IMR-90 (cell line): Measurements from ENCODE around the gene NXF1. TPM values are rescaled to one million over a fixed set of nuclear protein-coding genes. Genes with fewer than 3 reads are reported as not detected.

Experiments
- ATAC-seq: fragments of 200-7000 bp; cut with Tn5 transposase; 2 replicates; pipeline ENCODE4 v1.9.1; 2020; ENCODE audit warnings: low read depth, mild to moderate bottlenecking, moderate library complexity
- BruUV-seq: library from RNA; stranded (reverse); fragments of 400-500 nt; replicated peaks from 2 replicates; lab custom pipeline; 2021; lab: Mats Ljungman, UMichigan
- CTCF ChIA-PET: fragments of 300-600 bp; formaldehyde crosslinking; extraction: SDS; loops from one replicate; lab custom pipeline; 2021; ENCODE audit warnings: antibody characterized with exemption; lab: Yijun Ruan, JAX
- POLR2A ChIA-PET: fragments of 300-600 bp; sonication (Branson Sonifier 250); formaldehyde crosslinking; loops from one replicate; lab custom pipeline; 2022; ENCODE audit warnings: antibody characterized with exemption; ENCODE audit not compliant: unreplicated experiment; lab: Charles Lee
- DNase-seq: peaks from one replicate; pipeline ENCODE4 v3.0.0; 2013
- H2AFZ ChIP-seq: replicated peaks from 2 replicates; pipeline ENCODE3; 2013; ENCODE audit warnings: low read length, mild to moderate bottlenecking; ENCODE audit not compliant: poor library complexity
- H2AK5ac ChIP-seq: 2 replicates; pipeline ENCODE4 v1.6.1; 2013; ENCODE audit warnings: low read depth, low read length, inconsistent platforms
- H2AK9ac ChIP-seq: replicated peaks from 2 replicates; pipeline ENCODE3; 2013; ENCODE audit warnings: mild to moderate bottlenecking, low read depth, low read length, moderate library complexity; ENCODE audit not compliant: poor library complexity
- H2BK120ac ChIP-seq: 2 replicates; pipeline ENCODE4 v1.6.1; 2013; ENCODE audit warnings: low read depth, low read length, inconsistent platforms
- H2BK15ac ChIP-seq: 3 replicates; pipeline ENCODE4 v1.6.1; 2013; ENCODE audit warnings: low read depth, low read length, inconsistent platforms
- H2BK20ac ChIP-seq: 2 replicates; pipeline ENCODE4 v1.6.1; 2013; ENCODE audit warnings: low read depth, mild to moderate bottlenecking, inconsistent platforms, low read length, moderate library complexity
- H2BK5ac ChIP-seq: 2 replicates; pipeline ENCODE4 v1.6.1; 2013; ENCODE audit warnings: mild to moderate bottlenecking, low read depth, low read length, inconsistent platforms; ENCODE audit not compliant: poor library complexity, severe bottlenecking
- H3K14ac ChIP-seq: replicated peaks from 2 replicates; pipeline ENCODE4 v1.6.1; 2013; ENCODE audit warnings: low read depth, low read length, inconsistent platforms
- H3K18ac ChIP-seq: 2 replicates; pipeline ENCODE4 v1.6.1; 2013; ENCODE audit warnings: low read depth, low read length, control low read depth
- H3K23ac ChIP-seq: 2 replicates; pipeline ENCODE4 v1.6.1; 2013; ENCODE audit warnings: low read depth, low read length, inconsistent platforms
- H3K27ac ChIP-seq: 2 replicates; pipeline ENCODE4 v1.5.1; 2013; ENCODE audit warnings: mild to moderate bottlenecking, control low read depth, low read length; ENCODE audit not compliant: insufficient read depth
- H3K27me3 ChIP-seq: 2 replicates; pipeline ENCODE4 v1.6.1; 2013; ENCODE audit warnings: low read length; ENCODE audit not compliant: control insufficient read depth, insufficient read depth
- H3K36me3 ChIP-seq: 2 replicates; pipeline ENCODE4 v1.6.1; 2013; ENCODE audit warnings: low read length, mixed read lengths; ENCODE audit not compliant: control insufficient read depth, insufficient read depth
- H3K4ac ChIP-seq: 2 replicates; pipeline ENCODE4 v1.6.1; 2013; ENCODE audit warnings: low read depth, low read length, inconsistent platforms
- H3K4me1 ChIP-seq: 2 replicates; pipeline ENCODE4 v1.6.1; 2013; ENCODE audit warnings: low read length, mixed read lengths; ENCODE audit not compliant: control insufficient read depth, insufficient read depth
- H3K4me2 ChIP-seq: 2 replicates; pipeline ENCODE4 v1.6.1; 2013; ENCODE audit warnings: low read depth, mild to moderate bottlenecking, control low read depth, low read length, moderate library complexity
- H3K4me3 ChIP-seq: 2 replicates; pipeline ENCODE4 v1.5.1; 2013; ENCODE audit warnings: low read depth, mild to moderate bottlenecking, control low read depth, low read length, moderate library complexity; ENCODE audit not compliant: insufficient read depth
- H3K56ac ChIP-seq: 2 replicates; pipeline ENCODE4 v1.6.1; 2013; ENCODE audit warnings: low read length, inconsistent platforms; ENCODE audit not compliant: insufficient read depth; ENCODE audit errors: extremely low read depth
- H3K79me1 ChIP-seq, 2 experiments: 2 replicates each; pipeline ENCODE4 v1.6.1; 2013; ENCODE audit warnings: low read length in 2 of 2, inconsistent platforms in 1 of 2, low read depth in 1 of 2
- H3K9ac ChIP-seq: 2 replicates; pipeline ENCODE4 v1.6.1; 2013; ENCODE audit warnings: low read depth, low read length, control low read depth
- H3K9me1 ChIP-seq: 2 replicates; pipeline ENCODE4 v1.6.1; 2013; ENCODE audit warnings: low read length, inconsistent platforms; ENCODE audit not compliant: insufficient read depth
- H3K9me3 ChIP-seq: 2 replicates; pipeline ENCODE4 v1.6.1; 2013; ENCODE audit warnings: low read length; ENCODE audit not compliant: control insufficient read depth, insufficient read depth
- H4K20me1 ChIP-seq: 2 replicates; pipeline ENCODE4 v1.6.1; 2013; ENCODE audit warnings: low read length, inconsistent platforms; ENCODE audit not compliant: insufficient read depth
- H4K5ac ChIP-seq: 2 replicates; pipeline ENCODE4 v1.6.1; 2013; ENCODE audit warnings: mild to moderate bottlenecking, low read depth, low read length, control low read depth
- H4K8ac ChIP-seq, 2 experiments: 2 replicates each; pipeline ENCODE4 v1.6.1; 2013; ENCODE audit warnings: low read depth in 2 of 2, low read length in 2 of 2, control low read depth in 1 of 2, inconsistent platforms in 1 of 2
- H4K91ac ChIP-seq: 2 replicates; pipeline ENCODE4 v1.6.1; 2013; ENCODE audit warnings: low read depth, low read length, inconsistent platforms; ENCODE audit not compliant: insufficient read depth
- MAZ ChIP-seq: IDR thresholded peaks from 2 replicates; pipeline ENCODE4 v1.6.1; 2012; ENCODE audit warnings: low read depth, mild to moderate bottlenecking, low read length, improper control_type of control experiment, moderate library complexity, borderline replicate concordance
- WGBS, 2 experiments: methylation state at CpG; one replicate each; pipeline versions ENCODE4 v1.1.5 to v1.1.7; 2013; ENCODE audit warnings: missing lambda C conversion rate in 2 of 2; ENCODE audit not compliant: insufficient read length in 1 of 2; ENCODE audit errors: extremely low coverage in 2 of 2; 5-methylcytosine and 5-hydroxymethylcytosine counted together
- dilution Hi-C: fragments of 300-500 bp; cut with HindIII; formaldehyde crosslinking; loops from one replicate; pipeline ENCODE4 v1.14.3; 2018; ENCODE audit warnings: low sequenced_read_pairs; ENCODE audit not compliant: unreplicated experiment
- in situ Hi-C: fragments of 300-500 bp; cut with MboI; formaldehyde crosslinking; loops from 3 replicates; pipeline ENCODE4 v1.14.3; 2019; ENCODE audit warnings: low sequenced_read_pairs, inconsistent platforms, mixed read lengths
- intact Hi-C: fragments of 100-400 bp; cut with micrococcal nuclease; formaldehyde crosslinking; loops from 2 replicates; pipeline ENCODE4 v1.10.0; 2022
- polyA plus RNA-seq, 3 experiments: library from polyadenylated mRNA; depleted of rRNA; stranded (reverse); fragments of >200 nt; gene quantifications; 2 replicates each; pipeline ENCODE4 v1.2.3, GENCODE V29; 2012; ENCODE audit warnings: low replicate concordance in 1 of 3
- total RNA-seq: library from RNA; depleted of rRNA; stranded (reverse); fragments of >200 nt; gene quantifications from 2 replicates; pipeline ENCODE4 v1.2.3, GENCODE V29; 2012
- TF ChIP-seq, protein P1 (sequence below): fragments of 150-350 bp; IDR thresholded peaks from 2 replicates; pipeline ENCODE4 v1.6.1; 2017; ENCODE audit warnings: mild to moderate bottlenecking, antibody characterized with exemption, low read length, low read depth

The NXF1 gene
- total and polyA plus RNA-seq, 2 of the 4 experiments (the other 2 are of a cell fraction) = 26.3 to 97.4 TPM

DNA sequence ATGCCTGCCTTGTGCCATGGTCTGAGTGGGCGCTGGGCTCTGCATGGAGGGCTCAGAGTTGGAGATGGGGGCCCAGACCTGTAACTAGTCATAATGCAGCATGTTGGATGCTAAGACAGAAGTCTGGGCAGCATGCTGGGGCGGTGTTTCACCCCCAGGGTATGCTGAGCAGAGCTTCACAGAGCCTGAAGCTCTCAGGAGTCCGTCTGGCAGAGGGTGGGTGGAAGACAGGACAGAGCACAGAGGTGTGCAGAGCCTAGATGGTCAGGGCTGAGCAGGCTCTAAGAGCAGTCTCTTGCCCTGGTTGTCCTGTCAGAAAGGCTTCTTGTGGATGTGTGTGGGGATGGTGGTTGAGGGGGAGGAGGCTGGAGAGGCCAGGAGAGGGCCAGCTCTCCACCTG, 26.8 kb downstream of the NXF1 start:
- ATAC-seq = no peak

More for the DNA sequence above, 26.8 kb downstream of the NXF1 start:
- CTCF ChIA-PET = no interaction called here
- dilution Hi-C loops (no loop called here), intact Hi-C loops (no loop called here), in situ Hi-C loops (no loop called here)
- Histone ChIP-seq H3K14ac (no peak overlapping the region), H3K23ac (no peak overlapping the region), H3K56ac (no peak overlapping the region), H2BK15ac (no peak overlapping the region), H3K27ac (no peak overlapping the region), H2BK120ac (no peak overlapping the region), H3K79me1 (peaks cover 2 to 14% of the 10 kb centered on the region in 2 experiments; a peak in 3 of 4 replicates), H2BK5ac (no peak overlapping the region), H3K36me3 (peaks cover 39% of the 10 kb centered on the region), H3K4me2 (no peak overlapping the region), H3K27me3 (no peaks in the 10 kb centered on the region), H4K20me1 (no peaks in the 10 kb centered on the region), H3K4me1 (no peaks in the 10 kb centered on the region), H2AK9ac (no peak overlapping the region), H3K18ac (no peak overlapping the region), H4K8ac (no peak overlapping the region), H3K4me3 (no peak overlapping the region), H4K5ac (no peak overlapping the region), H2BK20ac (no peak overlapping the region), H3K9me1 (no peaks in the 10 kb centered on the region), H2AK5ac (no peak overlapping the region), H3K9ac (no peak overlapping the region), H4K91ac (no peak overlapping the region), H3K4ac (no peak overlapping the region), H2AFZ (no peak overlapping the region), H3K9me3 (no peaks in the 10 kb centered on the region)
- WGBS, 2 experiments = 80% methylated on average over 3 of the region's 3 CpGs; no CpG with 5 or more reads in 1 of the 2 experiments
- no peak for TF ChIP-seq MAZ
- TF ChIP-seq, protein P1, sequence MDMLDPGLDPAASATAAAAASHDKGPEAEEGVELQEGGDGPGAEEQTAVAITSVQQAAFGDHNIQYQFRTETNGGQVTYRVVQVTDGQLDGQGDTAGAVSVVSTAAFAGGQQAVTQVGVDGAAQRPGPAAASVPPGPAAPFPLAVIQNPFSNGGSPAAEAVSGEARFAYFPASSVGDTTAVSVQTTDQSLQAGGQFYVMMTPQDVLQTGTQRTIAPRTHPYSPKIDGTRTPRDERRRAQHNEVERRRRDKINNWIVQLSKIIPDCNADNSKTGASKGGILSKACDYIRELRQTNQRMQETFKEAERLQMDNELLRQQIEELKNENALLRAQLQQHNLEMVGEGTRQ = no peak
- no peak for DNase-seq
- POLR2A ChIA-PET = no interaction called here
- BruUV-seq = no TSS peak
